GM12878 (cell line): ENCODE results near the gene EDEM2. TPM values are rescaled to one million over a fixed set of nuclear protein-coding genes. Genes with fewer than 3 reads are reported as not detected.

ENCODE experiments used
- ATAC-seq: fragments of 200-7000 bp; cut with Tn5 transposase; 3 replicates; pipeline ENCODE4 v1.9.1; 2020; ENCODE audit warnings: mild to moderate bottlenecking, moderate library complexity
- BruUV-seq: library from RNA; stranded (reverse); fragments of 400-500 nt; replicated peaks from 2 replicates; lab custom pipeline; 2021; lab: Mats Ljungman, UMichigan
- CTCF ChIA-PET: fragments of 300-600 bp; sonication (Branson Sonifier 250); formaldehyde crosslinking; extraction: SDS; loops from one replicate; lab custom pipeline; 2021; ENCODE audit warnings: inconsistent platforms; lab: Yijun Ruan, JAX
- POLR2A ChIA-PET: fragments of 350-600 bp; formaldehyde crosslinking; extraction: SDS; loops from one replicate; lab custom pipeline; 2021; ENCODE audit warnings: inconsistent platforms; lab: Charles Lee
- RAD21 ChIA-PET: fragments of 300-600 bp; sonication (Branson Sonifier 250); formaldehyde crosslinking; loops from one replicate; lab custom pipeline; 2023; ENCODE audit warnings: antibody characterized with exemption; ENCODE audit not compliant: unreplicated experiment; lab: Charles Lee
- SMC1A ChIA-PET: fragments of 300-600 bp; sonication (Branson Sonifier 250); formaldehyde crosslinking; loops from one replicate; lab custom pipeline; 2023; ENCODE audit not compliant: unreplicated experiment, uncharacterized antibody; lab: Charles Lee
- DNase-seq: peaks from one replicate; pipeline ENCODE4 v3.0.0-alpha.2; 2011; ENCODE audit warnings: low read depth, low spot score
- FAIRE-seq: peaks from 3 replicates; lab custom pipeline; 2011; peaks lifted over from hg19 to GRCh38; lab: Jason Lieb, UNC
- H2AFZ ChIP-seq: 2 replicates; pipeline ENCODE4 v1.6.0; 2011; ENCODE audit warnings: low read depth, low read length, control low read depth; ENCODE audit not compliant: control insufficient read depth
- H3K27ac ChIP-seq: 2 replicates; pipeline ENCODE4 v1.5.1; 2011; ENCODE audit warnings: control low read depth; ENCODE audit not compliant: control insufficient read depth, insufficient read depth
- H3K27me3 ChIP-seq, 2 experiments: replicated peaks in 1 of 2; 2 replicates each; pipeline versions ENCODE4 v1.6.0 to v1.6.1; 2011; ENCODE audit warnings: low read length in 1 of 2; ENCODE audit not compliant: control insufficient read depth in 2 of 2, insufficient read depth in 2 of 2
- H3K36me3 ChIP-seq, 2 experiments: 2 replicates each; pipeline ENCODE4 v1.5.1; 2011; ENCODE audit warnings: low read length in 1 of 2; ENCODE audit not compliant: control insufficient read depth in 2 of 2, insufficient read depth in 2 of 2
- H3K4me1 ChIP-seq: 2 replicates; pipeline ENCODE4 v1.6.1; 2011; ENCODE audit warnings: mild to moderate bottlenecking, low read length, moderate library complexity, mixed read lengths; ENCODE audit not compliant: control insufficient read depth, insufficient read depth
- H3K4me2 ChIP-seq: 2 replicates; pipeline ENCODE4 v1.6.0; 2011; ENCODE audit warnings: control low read depth; ENCODE audit not compliant: control insufficient read depth, insufficient read depth
- H3K4me3 ChIP-seq: fragments of 200-600 bp; sonication (generic); 2 replicates; pipeline ENCODE4 v1.5.1; 2016
- H3K79me2 ChIP-seq: 2 replicates; pipeline ENCODE4 v1.6.0; 2011; ENCODE audit warnings: low read length; ENCODE audit not compliant: control insufficient read depth, insufficient read depth
- H3K9ac ChIP-seq: 2 replicates; pipeline ENCODE4 v1.8.0; 2011; ENCODE audit warnings: low read length, control low read depth, mixed read lengths; ENCODE audit not compliant: control insufficient read depth, insufficient read depth
- H3K9me3 ChIP-seq: replicated peaks from 3 replicates; pipeline ENCODE4 v1.5.1; 2011; ENCODE audit warnings: mild to moderate bottlenecking, low read length; ENCODE audit not compliant: control insufficient read depth, insufficient read depth
- H4K20me1 ChIP-seq: 2 replicates; pipeline ENCODE4 v1.6.0; 2011; ENCODE audit not compliant: control insufficient read depth, insufficient read depth
- ASH2L ChIP-seq: fragments of 300-600, 200-600 bp; sonication (generic); IDR thresholded peaks from 2 replicates; pipeline ENCODE4 v1.6.1; 2017; ENCODE audit warnings: low read depth, mild to moderate bottlenecking, borderline replicate concordance
- JUND ChIP-seq: IDR thresholded peaks from 2 replicates; pipeline ENCODE4 v1.6.1; 2012; ENCODE audit warnings: low read depth, mild to moderate bottlenecking, low read length, improper control_type of control experiment, moderate library complexity
- MXI1 ChIP-seq: fragments of 150-350 bp; IDR thresholded peaks from 2 replicates; pipeline ENCODE4 v1.6.1; 2011; ENCODE audit warnings: low read depth, mild to moderate bottlenecking, inconsistent platforms, low read length, improper control_type of control experiment
- SPI1 ChIP-seq: IDR thresholded peaks from 2 replicates; pipeline ENCODE4 v1.6.1; 2011; ENCODE audit warnings: low read depth, mild to moderate bottlenecking, low read length, moderate library complexity, borderline replicate concordance; ENCODE audit not compliant: insufficient read depth
- WGBS: methylation state at CpG from one replicate; pipeline ENCODE4 v1.1.6; 2016; ENCODE audit warnings: low lambda C conversion rate; ENCODE audit not compliant: insufficient replicate concordance, insufficient coverage; ENCODE audit errors: missing lambda C conversion rate; 5-methylcytosine and 5-hydroxymethylcytosine counted together
- in situ Hi-C: fragments of 300-500 bp; cut with MboI; formaldehyde crosslinking; loops from 9 replicates; pipeline ENCODE4 v1.14.3; 2018; ENCODE audit warnings: mixed read lengths
- intact Hi-C: fragments of 100-400 bp; cut with micrococcal nuclease; formaldehyde crosslinking; loops from one replicate; pipeline ENCODE4 v1.14.2; 2022; ENCODE audit not compliant: unreplicated experiment
- polyA plus RNA-seq, 11 experiments: library from polyadenylated mRNA; depleted of rRNA in 4 of 11; unstranded in 6 of 11; stranded (reverse) in 5 of 11; fragments of >200 nt; fragmentation: Nextera tagmentation in 4 of 11; fragmentation: Illumina TruSeq in 1 of 11; extraction: Ambion mirVana in 4 of 11; extraction: Trizol in 1 of 11; gene quantifications; 1 replicate in 1 of 11; 2 replicates in 10 of 11; pipeline versions ENCODE4 v1.2.1 to v1.2.3, GENCODE V29; 2011 to 2016; ENCODE audit warnings: inconsistent platforms in 2 of 11, missing spikeins in 2 of 11, low read depth in 1 of 11
- total RNA-seq, 4 experiments: library from RNA; depleted of rRNA in 3 of 4; stranded (reverse); fragments of >200 nt in 3 of 4; fragmentation: Illumina TruSeq in 1 of 4; extraction: Trizol in 1 of 4; gene quantifications; 2 replicates each; pipeline versions ENCODE4 v1.2.1 to v1.2.3, GENCODE V29; 2013 to 2021
- TF ChIP-seq, protein P1 (sequence below): fragments of 450-650 bp; IDR thresholded peaks from 2 replicates; pipeline ENCODE4 v1.6.1; 2014; ENCODE audit warnings: mild to moderate bottlenecking
- TF ChIP-seq, protein P2 (sequence below): IDR thresholded peaks from 2 replicates; pipeline ENCODE4 v1.6.1; 2011; ENCODE audit warnings: low read depth, low read length, improper control_type of control experiment, borderline replicate concordance

Gene EDEM2
- total and polyA plus RNA-seq, 10 of the 15 experiments (the other 5 are each of a cell fraction or from before 2014, with no cell fraction given): 9.9 to 24.8 (median 14.8) TPM

DNA sequence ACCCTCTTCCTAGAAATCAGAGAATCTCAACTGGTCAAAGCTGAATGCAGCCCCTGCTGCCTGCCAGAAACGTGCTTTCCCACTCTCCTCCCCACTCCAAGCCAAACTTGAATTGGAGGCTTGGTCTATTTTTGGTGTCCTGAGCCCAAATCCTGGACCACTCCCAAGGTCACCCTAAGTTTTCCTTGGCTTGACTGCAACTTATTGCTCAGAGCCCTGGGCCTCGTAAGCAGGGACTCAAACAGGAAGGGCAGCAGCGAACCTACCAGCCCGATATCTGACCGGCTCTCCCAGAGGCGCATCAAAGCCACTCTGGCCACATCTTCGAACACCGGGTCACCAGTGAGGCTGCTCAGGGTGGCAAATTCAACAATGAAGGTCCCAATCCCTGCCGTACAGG, 12.7 kb downstream of the EDEM2 start:
- H3K4me1 ChIP-seq: no peaks in the 10 kb centered on the region
- H3K4me3 ChIP-seq: no peak overlapping the region
- H3K9me3 ChIP-seq: no peaks in the 10 kb centered on the region
- no peak overlapping the region for H3K4me2 ChIP-seq
- TF ChIP-seq JUND (no peak), MXI1 (no peak), SPI1 (no peak), ASH2L (no peak)
- TF ChIP-seq, protein P1, sequence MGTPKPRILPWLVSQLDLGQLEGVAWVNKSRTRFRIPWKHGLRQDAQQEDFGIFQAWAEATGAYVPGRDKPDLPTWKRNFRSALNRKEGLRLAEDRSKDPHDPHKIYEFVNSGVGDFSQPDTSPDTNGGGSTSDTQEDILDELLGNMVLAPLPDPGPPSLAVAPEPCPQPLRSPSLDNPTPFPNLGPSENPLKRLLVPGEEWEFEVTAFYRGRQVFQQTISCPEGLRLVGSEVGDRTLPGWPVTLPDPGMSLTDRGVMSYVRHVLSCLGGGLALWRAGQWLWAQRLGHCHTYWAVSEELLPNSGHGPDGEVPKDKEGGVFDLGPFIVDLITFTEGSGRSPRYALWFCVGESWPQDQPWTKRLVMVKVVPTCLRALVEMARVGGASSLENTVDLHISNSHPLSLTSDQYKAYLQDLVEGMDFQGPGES: no peak
- TF ChIP-seq, protein P2, sequence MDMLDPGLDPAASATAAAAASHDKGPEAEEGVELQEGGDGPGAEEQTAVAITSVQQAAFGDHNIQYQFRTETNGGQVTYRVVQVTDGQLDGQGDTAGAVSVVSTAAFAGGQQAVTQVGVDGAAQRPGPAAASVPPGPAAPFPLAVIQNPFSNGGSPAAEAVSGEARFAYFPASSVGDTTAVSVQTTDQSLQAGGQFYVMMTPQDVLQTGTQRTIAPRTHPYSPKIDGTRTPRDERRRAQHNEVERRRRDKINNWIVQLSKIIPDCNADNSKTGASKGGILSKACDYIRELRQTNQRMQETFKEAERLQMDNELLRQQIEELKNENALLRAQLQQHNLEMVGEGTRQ: no peak
- SMC1A ChIA-PET: no interaction called here
- H3K79me2 ChIP-seq: no peaks in the 10 kb centered on the region
- H3K27ac ChIP-seq: no peak overlapping the region
- BruUV-seq: no TSS peak
- CTCF ChIA-PET: interaction anchor here (0.9 kb wide), 1 partner anchor 11 kb away, joined by 3 read pairs; no protein-coding TSS in a partner anchor
- H3K27me3 ChIP-seq: no peaks in the 10 kb centered on the region
- RAD21 ChIA-PET: no interaction called here
- intact Hi-C loops: no loop called here
- H2AFZ ChIP-seq: no peak overlapping the region
- 91% methylated on average over 9 of the region's 9 CpGs for WGBS
- DNase-seq (no peak), FAIRE-seq (no peak), ATAC-seq (no peak)
- POLR2A ChIA-PET: no interaction called here
- H3K9ac ChIP-seq: no peak overlapping the region
- in situ Hi-C loops: no loop called here
- H3K36me3 ChIP-seq: peaks cover 3 to 23% of the 10 kb centered on the region in 2 experiments; a peak in 3 of 4 replicates
- no peaks in the 10 kb centered on the region for H4K20me1 ChIP-seq
